ENCODE data around the gene TCEAL8.

GRCh38 chrX:103256651-103257050 is 1.7 kb upstream of the TCEAL8 start:
- TF ChIP-seq CTCF (IDR thresholded peaks at IDR 0.05) (no peak), POLR2A (IDR thresholded peaks at IDR 0.05) (no peak)
